GM23248 (cell line): ENCODE results near the gene NEUROD4. TPM values are rescaled to one million over a fixed set of nuclear protein-coding genes. Genes with fewer than 3 reads are reported as not detected.

Experiments used
- DNase-seq: peaks from one replicate; pipeline ENCODE4 v3.0.0-alpha.2; 2015
- H2AFZ ChIP-seq: fragments of 200-600 bp; sonication (generic); 2 replicates; pipeline ENCODE4 v1.6.1; 2016; ENCODE audit warnings: antibody characterized with exemption
- H3F3A ChIP-seq: fragments of 200-600 bp; sonication (generic); 2 replicates; pipeline ENCODE4 v1.6.1; 2016; ENCODE audit warnings: mild to moderate bottlenecking, antibody characterized with exemption, mixed run types; ENCODE audit not compliant: insufficient read depth
- H3K27ac ChIP-seq: fragments of 200-600 bp; sonication (generic); 2 replicates; pipeline ENCODE4 v1.5.1; 2016; ENCODE audit warnings: mild to moderate bottlenecking
- H3K27me3 ChIP-seq: fragments of 200-600 bp; sonication (generic); replicated peaks from 2 replicates; pipeline ENCODE4 v1.6.1; 2016; ENCODE audit warnings: mild to moderate bottlenecking; ENCODE audit not compliant: insufficient read depth
- H3K36me3 ChIP-seq: fragments of 200-600 bp; sonication (generic); 2 replicates; pipeline ENCODE4 v1.6.1; 2016; ENCODE audit warnings: low read depth, mild to moderate bottlenecking
- H3K4me1 ChIP-seq: fragments of 200-600 bp; sonication (generic); 2 replicates; pipeline ENCODE4 v1.6.1; 2016; ENCODE audit warnings: mild to moderate bottlenecking; ENCODE audit not compliant: insufficient read depth
- H3K4me2 ChIP-seq: fragments of 200-600 bp; sonication (generic); one replicate; pipeline ENCODE4 v1.6.1; 2016; ENCODE audit warnings: mild to moderate bottlenecking; ENCODE audit not compliant: unreplicated experiment
- H3K4me3 ChIP-seq: fragments of 200-600 bp; sonication (generic); 2 replicates; pipeline ENCODE4 v1.5.1; 2016; ENCODE audit warnings: mild to moderate bottlenecking
- H3K79me2 ChIP-seq: fragments of 200-600 bp; sonication (generic); 2 replicates; pipeline ENCODE4 v1.6.1; 2016; ENCODE audit warnings: mild to moderate bottlenecking; ENCODE audit not compliant: insufficient read depth
- H3K9ac ChIP-seq: fragments of 200-600 bp; sonication (generic); 2 replicates; pipeline ENCODE4 v1.6.1; 2016; ENCODE audit warnings: mild to moderate bottlenecking
- H3K9me2 ChIP-seq: fragments of 200-600 bp; sonication (generic); 2 replicates; pipeline ENCODE4 v1.6.1; 2016; ENCODE audit warnings: mixed run types, mild to moderate bottlenecking, moderate library complexity; ENCODE audit not compliant: insufficient read depth
- H3K9me3 ChIP-seq: fragments of 200-600 bp; sonication (generic); one replicate; pipeline ENCODE4 v1.6.1; 2017; ENCODE audit warnings: low read depth
- H4K20me1 ChIP-seq: fragments of 200-600 bp; sonication (generic); 2 replicates; pipeline ENCODE4 v1.6.0; 2016; ENCODE audit not compliant: insufficient read depth
- EZH2 ChIP-seq: fragments of 200-600 bp; sonication (generic); IDR thresholded peaks from 2 replicates; pipeline ENCODE4 v1.6.1; 2018; ENCODE audit warnings: antibody characterized with exemption, mild to moderate bottlenecking; ENCODE audit not compliant: insufficient read depth, poor library complexity, severe bottlenecking
- EZH2phosphoT487 ChIP-seq: fragments of 200-600 bp; sonication (generic); IDR thresholded peaks from 2 replicates; pipeline ENCODE4 v1.6.1; 2018; ENCODE audit warnings: antibody characterized with exemption, moderate library complexity, mild to moderate bottlenecking, low read depth; ENCODE audit not compliant: insufficient read depth
- WGBS, 2 experiments: methylation state at CpG; one replicate each; pipeline ENCODE4 v1.1.6; 2015 to 2017; ENCODE audit warnings: low lambda C conversion rate in 2 of 2, low coverage in 1 of 2; ENCODE audit errors: missing lambda C conversion rate in 2 of 2; 5-methylcytosine and 5-hydroxymethylcytosine counted together
- in situ Hi-C: fragments of 300-500 bp; cut with MboI; formaldehyde crosslinking; loops from 2 replicates; pipeline ENCODE4 v1.15.0; 2020
- polyA plus RNA-seq: library from polyadenylated mRNA; unstranded; fragments of >200 nt; fragmentation: Nextera tagmentation; extraction: Ambion mirVana; gene quantifications from 2 replicates; pipeline ENCODE4 v1.2.1, GENCODE V29; 2016
- total RNA-seq: library from RNA; depleted of rRNA; stranded (reverse); fragments of >200 nt; shearing (Covaris generic); gene quantifications from 2 replicates; pipeline ENCODE4 v1.2.3, GENCODE V29; 2014

NEUROD4 gene
- total and polyA plus RNA-seq, 2 experiments from 2014 or later = 0.04 TPM; not detected in 1

DNA sequence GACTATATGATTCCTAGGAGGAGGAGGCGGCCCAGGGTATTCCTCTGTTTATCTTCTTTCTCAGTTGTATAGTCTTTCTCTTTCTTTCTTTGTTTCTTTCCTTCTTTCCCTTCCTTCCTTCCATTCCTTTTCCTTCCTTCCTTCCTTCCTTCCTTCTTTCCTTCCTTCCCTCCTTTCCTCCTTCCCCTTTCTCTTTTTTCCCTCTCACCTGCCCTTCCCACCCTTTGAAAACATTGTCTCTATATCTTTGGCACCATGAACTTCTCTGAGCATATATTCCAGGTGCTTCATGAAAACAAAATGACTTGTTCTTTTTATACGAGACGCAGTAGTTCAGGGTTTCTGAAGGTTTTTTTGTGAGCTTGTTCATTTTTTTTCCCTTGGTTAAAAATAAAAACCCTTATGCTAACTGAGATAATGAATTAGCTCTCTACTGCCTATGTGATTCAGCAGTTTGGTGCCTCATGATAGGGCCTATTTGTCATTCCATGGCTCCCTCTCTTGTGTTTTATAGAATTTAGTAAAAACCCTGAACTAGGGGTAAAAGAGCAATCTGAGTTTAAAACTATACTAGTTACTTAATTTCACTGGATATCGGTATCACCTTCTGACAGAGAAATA lies 32.1 kb upstream of the NEUROD4 start:
- Histone ChIP-seq H3K4me2 (no peak overlapping the region), H3K4me3 (no peak overlapping the region), H3K36me3 (no peaks in the 10 kb centered on the region), H3K9ac (no peak overlapping the region), H3K79me2 (no peaks in the 10 kb centered on the region), H3K4me1 (no peaks in the 10 kb centered on the region), H3K9me3 (no peaks in the 10 kb centered on the region), H3K27me3 (peaks cover 14% of the 10 kb centered on the region), H2AFZ (no peak overlapping the region), H3K9me2 (no peaks in the 10 kb centered on the region), H4K20me1 (no peaks in the 10 kb centered on the region), H3F3A (no peaks in the 10 kb centered on the region), H3K27ac (no peak overlapping the region)
- DNase-seq = no peak
- TF ChIP-seq EZH2phosphoT487 (no peak), EZH2 (no peak)
- in situ Hi-C loops = no loop called here
- 52 to 54% methylated on average over 4 of the region's 4 CpGs for WGBS, 2 experiments

DNA sequence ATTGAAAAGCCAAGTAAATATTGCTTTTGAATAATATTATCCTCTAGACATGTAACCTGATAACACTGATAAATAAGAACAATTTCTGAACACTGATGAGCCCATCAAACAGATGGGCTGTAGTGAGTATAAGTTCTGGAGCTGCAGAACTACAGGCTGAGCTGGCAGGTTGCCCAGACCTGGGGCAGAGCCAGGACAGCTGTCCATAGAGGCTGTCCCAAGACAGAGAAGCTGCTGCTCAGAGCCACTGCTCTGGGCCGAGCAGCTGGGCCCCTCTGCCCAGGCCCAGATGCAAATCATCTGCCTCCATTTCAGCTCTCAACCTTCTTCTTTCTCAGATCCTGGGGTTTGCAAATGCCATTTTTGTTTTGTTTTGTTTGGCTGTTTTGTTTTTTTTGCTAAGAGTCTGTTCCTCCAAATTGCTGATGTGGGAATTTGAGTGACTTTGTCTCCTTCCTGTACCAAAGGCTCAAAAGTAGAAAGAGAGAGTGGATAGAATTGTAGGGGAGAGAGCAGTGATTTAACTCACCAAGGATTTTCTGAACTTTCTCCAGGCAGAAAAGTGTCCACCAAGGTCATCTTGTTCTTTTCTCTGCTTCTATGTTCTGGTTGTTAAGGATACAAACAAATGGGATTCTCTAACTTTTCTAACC lies 31.2 kb upstream of the NEUROD4 start:
- Histone ChIP-seq H3K9me3 (no peaks in the 10 kb centered on the region), H3K9ac (no peak overlapping the region), H2AFZ (no peak overlapping the region), H3K4me2 (no peak overlapping the region), H3F3A (no peaks in the 10 kb centered on the region), H3K27me3 (peaks cover 14% of the 10 kb centered on the region), H3K36me3 (no peaks in the 10 kb centered on the region), H3K4me1 (no peaks in the 10 kb centered on the region), H3K4me3 (no peak overlapping the region), H4K20me1 (no peaks in the 10 kb centered on the region), H3K27ac (no peak overlapping the region), H3K9me2 (no peaks in the 10 kb centered on the region), H3K79me2 (no peaks in the 10 kb centered on the region)
- 0 to 14% methylated on average over 1 of the region's 1 CpG for WGBS, 2 experiments
- in situ Hi-C loops = no loop called here
- peak; percentile 20 for DNase-seq
- TF ChIP-seq EZH2 = no peak
- no peak for TF ChIP-seq EZH2phosphoT487

DNA sequence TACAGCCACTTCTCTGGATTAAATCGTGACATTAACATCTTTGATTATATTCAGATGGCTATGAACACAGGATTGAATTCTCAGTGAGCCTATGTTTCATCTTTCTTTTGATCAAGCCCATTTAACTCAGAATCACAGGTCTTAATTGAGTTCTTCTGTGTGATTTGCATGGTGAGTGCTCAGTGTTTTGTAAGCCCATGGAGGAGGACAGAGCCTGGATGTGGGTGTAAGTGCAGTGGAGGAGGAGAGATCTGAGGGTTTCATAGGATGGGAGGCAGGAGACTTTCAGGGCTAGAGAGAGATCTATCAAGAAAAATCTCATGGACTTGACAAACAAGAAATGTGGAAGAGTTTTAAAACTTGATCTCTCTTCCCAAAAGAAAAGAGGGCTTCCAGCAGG lies 29.9 kb upstream of the NEUROD4 start:
- Histone ChIP-seq H3K4me1 (no peaks in the 10 kb centered on the region), H3K9me3 (no peaks in the 10 kb centered on the region), H2AFZ (no peak overlapping the region), H3K36me3 (no peaks in the 10 kb centered on the region), H3K27ac (no peak overlapping the region), H3K4me2 (no peak overlapping the region), H3K9ac (no peak overlapping the region), H3F3A (no peaks in the 10 kb centered on the region), H3K9me2 (no peaks in the 10 kb centered on the region), H3K79me2 (no peaks in the 10 kb centered on the region), H3K4me3 (no peak overlapping the region), H3K27me3 (peaks cover 14% of the 10 kb centered on the region), H4K20me1 (no peaks in the 10 kb centered on the region)
- WGBS, 2 experiments = 0 to 10% methylated on average over 1 of the region's 1 CpG
- no peak for DNase-seq
- in situ Hi-C loops = loop anchor here (10.0 kb wide), 1 partner anchor 75 kb away; no protein-coding TSS in a partner anchor
- no peak for TF ChIP-seq EZH2phosphoT487
- TF ChIP-seq EZH2 = no peak

DNA sequence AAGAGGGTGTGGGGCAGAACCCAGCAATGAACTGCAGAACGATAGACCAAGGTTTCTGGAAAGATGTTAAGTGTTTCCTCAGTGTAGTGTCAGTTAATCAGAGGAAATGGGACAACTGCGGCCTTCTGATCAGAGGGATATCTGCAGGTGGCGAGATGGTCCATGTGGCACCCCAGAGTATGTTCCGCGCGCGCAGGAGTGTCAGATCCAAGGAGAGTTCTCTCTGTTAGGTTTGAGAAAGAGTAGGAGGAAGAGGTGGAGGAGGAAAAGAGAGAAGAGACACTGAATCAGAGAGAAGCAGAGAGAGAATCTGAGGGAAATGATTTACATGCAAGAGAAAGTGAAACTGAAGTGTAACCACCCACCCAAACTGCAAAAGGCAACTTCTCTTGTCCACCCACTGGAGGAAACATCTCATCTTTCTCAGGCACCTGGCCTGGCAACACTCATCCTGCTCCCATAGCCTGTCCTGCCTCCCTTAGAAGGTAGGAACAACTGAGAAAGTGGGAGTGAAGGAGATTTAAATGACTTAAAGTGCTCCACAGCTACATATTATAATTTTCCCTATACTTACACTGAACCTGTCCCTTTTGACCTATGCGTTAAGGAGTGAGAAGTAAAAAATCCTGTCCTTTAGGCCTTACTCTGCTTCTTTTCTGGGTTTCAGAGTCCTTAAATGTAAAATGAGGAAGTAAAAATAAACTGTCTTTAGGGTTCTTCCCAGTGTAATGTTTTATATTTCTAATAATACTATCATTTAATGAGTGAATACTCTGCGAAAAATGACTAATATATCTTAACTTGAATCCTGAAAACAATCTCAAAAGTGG lies 28.4 kb upstream of the NEUROD4 start:
- no peak for DNase-seq
- no peak overlapping the region for H2AFZ ChIP-seq
- 75 to 78% methylated on average over 9 of the region's 9 CpGs for WGBS, 2 experiments
- no peaks in the 10 kb centered on the region for H3F3A ChIP-seq
- in situ Hi-C loops = loop anchor here (10.0 kb wide), 1 partner anchor 73 kb away; no protein-coding TSS in a partner anchor
- TF ChIP-seq EZH2 (no peak), EZH2phosphoT487 (no peak)
- H3K36me3 ChIP-seq = no peaks in the 10 kb centered on the region
- no peak overlapping the region for H3K4me3 ChIP-seq
- H3K9me3 ChIP-seq = no peaks in the 10 kb centered on the region
- no peaks in the 10 kb centered on the region for H3K9me2 ChIP-seq
- H4K20me1 ChIP-seq = no peaks in the 10 kb centered on the region
- no peaks in the 10 kb centered on the region for H3K4me1 ChIP-seq
- no peak overlapping the region for H3K9ac ChIP-seq
- no peak overlapping the region for H3K4me2 ChIP-seq
- H3K79me2 ChIP-seq = no peaks in the 10 kb centered on the region
- H3K27ac ChIP-seq = no peak overlapping the region
- H3K27me3 ChIP-seq = peaks cover 9% of the 10 kb centered on the region; the same call in 1 of the 2 replicates
